HG02588 (cell line): ENCODE data around the gene TRAPPC2L.
"Not testable (repeated sequence)": the region's sequence is repeated elsewhere in the genome, so short reads cannot be mapped to it uniquely, and the experiment has no call there.

ENCODE experiments used
- ATAC-seq: cut with Tn5 transposase; IDR thresholded peaks from one replicate; pipeline ENCODE4 v1.9.1; 2021; ENCODE audit warnings: mild to moderate bottlenecking, moderate library complexity; ENCODE audit not compliant: unreplicated experiment

Gene TRAPPC2L

GRCh38 chr16:88888057-88888456 is 31.1 kb downstream of the TRAPPC2L start:
- ATAC-seq: no peak

DNA sequence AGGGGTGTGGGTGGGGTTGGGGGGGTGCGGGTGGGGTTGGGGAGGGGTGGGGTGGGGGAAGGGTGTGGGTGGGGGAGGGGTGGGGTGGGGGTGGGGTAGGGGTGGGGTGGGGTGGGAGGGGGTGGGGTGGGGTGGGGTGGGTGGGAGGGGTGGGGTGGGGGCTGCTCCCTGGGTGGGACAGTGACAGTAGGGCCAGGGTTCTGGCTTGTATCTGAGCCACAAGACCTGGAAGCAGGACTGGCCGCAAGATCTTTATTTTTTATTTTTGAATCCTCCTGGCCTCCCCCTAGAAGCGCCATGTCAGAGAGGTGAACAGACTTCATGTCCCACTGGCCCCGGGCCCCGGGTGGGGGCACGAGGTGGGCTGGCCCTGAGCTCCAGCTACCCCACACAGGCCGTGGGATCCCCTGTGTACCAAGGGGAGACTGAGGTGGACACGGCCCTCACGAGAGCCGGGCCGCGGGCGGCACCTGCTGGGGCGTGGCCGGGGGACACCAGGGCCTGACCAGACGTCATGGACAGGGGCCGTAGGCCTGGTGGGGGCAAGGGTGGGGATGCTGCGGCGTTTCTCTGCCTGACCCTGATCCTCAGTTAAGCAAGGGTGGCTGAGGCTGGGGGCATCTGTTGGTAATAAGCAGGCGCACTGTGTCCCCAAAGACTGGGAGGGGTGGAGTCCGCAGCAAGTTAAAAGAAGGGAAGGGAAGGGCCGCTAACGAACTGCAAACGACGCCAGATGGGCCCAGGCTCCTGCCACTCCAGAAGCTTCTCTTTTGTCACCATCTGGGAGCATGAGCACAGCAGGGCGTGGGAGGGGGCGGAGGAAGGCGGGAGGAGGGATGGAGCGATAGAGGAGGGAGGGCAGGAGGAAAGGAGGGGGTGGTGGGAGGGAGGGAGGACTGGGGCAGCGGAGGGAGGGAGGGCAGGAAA is 31.8 kb downstream of the TRAPPC2L start:
- ATAC-seq: no peak

DNA sequence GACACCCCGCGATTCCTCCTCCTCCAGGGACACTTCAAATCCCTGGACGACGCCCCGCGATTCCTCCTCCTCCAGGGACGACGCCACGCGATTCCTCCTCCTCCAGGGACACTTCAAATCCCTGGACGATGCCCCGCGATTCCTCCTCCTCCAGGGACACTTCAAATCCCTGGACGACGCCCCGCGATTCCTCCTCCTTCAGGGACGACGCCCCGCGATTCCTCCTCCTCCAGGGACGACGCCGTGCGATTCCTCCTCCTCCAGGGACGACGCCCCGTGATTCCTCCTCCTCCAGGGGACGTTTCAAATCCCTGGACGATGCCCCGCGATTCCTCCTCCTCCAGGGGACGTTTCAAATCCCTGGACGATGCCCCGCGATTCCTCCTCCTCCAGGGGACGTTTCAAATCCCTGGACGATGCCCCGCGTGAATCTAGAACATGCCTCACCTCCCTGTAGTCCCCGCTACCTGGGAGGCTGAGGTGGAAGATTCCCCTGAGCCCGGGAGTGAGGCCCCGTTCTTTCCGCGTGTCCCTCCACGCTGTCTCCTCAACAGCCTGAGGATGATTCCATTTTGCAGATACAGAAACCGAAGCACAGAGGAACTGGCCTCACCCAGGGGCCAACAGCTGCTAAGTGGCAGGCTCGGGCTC is 32.9 kb downstream of the TRAPPC2L start:
- not testable (repeated sequence) for ATAC-seq

- ATAC-seq: no peak
These were observed 34.2 kb downstream of the TRAPPC2L start for GRCh38 chr16:88891083-88891482.

- no peak for ATAC-seq
These were observed 35.1 kb downstream of the TRAPPC2L start for GRCh38 chr16:88892065-88892464.

GRCh38 chr16:88893127-88893968 is 36.4 kb downstream of the TRAPPC2L start:
- ATAC-seq: no peak

DNA sequence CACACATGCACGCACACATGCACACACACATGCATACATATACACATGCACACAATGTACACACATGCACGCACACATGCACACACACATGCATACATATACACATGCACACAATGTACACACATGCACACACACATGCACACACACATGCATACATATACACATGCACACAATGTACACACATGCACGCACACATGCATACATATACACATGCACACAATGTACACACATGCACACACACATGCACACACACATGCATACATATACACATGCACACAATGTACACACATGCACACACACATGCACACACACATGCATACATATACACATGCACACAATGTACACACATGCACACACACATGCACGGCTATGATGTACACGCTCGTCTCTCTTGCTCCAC is 37.3 kb downstream of the TRAPPC2L start:
- ATAC-seq: not testable (repeated sequence)

- ATAC-seq: no peak
These were observed 37.9 kb downstream of the TRAPPC2L start for GRCh38 chr16:88894681-88895300.

GRCh38 chr16:88895335-88895734 is 38.4 kb downstream of the TRAPPC2L start:
- no peak for ATAC-seq

- ATAC-seq: no peak
These were observed 39.5 kb downstream of the TRAPPC2L start for GRCh38 chr16:88896238-88897070.

DNA sequence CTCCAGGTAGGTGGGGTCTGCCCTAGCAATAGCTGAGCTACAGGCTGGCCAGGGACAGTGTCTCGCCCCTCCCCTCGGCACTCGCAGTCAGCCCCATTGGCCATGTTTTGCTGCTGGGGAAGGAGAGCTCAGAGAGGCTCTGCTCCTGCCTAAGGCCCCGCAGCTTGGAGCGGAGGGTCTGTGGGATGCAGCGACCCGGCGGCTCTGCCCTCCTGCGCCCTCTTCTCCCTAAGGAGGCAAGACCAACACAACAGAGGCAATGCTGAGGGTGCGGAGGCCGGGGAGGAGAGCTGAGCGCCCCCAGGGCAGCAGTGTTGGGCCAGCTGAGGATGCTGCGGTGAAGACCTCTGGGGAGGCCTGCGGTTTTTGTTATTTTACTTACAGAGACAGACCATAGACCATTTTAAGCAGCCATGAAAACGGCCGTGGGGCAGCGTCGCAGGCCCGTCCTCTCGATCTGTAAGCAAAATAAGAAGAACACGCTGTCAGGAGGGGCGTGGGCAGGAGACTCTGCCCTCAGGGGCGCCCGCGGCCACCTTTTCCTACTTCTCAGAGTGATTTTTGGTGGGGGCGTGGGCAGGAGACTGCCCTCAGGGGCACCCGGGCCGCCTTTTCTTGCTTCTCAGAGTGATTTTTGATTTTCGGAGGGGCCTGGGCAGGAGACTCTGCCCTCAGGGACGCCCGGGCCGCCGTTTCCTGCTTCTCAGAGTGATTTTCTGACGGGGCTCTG is 40.9 kb downstream of the TRAPPC2L start:
- no peak for ATAC-seq

DNA sequence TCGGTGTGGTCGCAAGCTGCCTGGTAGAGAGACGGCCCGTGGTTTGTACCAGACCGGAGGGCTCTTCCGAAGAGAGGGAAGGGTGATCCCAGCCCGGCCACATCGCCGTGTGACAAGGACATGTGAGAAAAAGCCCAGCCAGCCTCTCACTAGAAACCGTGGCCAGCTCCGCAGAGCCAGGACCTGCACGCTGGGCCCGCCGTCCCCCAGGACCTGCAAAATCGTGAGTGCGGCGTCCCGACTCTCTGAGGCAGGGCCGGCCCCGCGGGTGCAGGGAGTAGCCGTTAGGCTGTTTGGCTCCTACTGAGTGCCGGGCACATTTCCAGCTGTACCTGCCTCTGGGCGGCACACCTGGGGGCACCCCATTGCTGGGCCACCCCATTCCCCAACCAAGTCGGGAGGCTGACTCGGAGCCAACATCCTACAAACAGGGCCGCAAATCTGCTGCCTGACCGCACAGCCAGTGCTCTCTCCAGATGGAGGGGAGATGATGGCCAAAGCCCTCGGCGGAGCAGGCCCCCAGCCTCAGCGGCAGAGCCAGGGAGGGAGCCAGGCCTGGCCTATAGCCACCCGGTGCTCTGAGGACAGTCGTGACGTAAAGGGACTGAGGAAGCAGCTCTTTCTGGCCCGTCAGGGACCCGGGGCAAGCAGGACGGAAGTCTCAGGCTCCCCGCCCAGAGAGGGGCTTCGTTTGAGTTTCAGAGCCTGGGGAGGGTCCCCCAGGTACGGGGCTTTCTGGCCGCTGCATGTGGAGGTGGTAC is 43.2 kb downstream of the TRAPPC2L start:
- ATAC-seq: no peak

DNA sequence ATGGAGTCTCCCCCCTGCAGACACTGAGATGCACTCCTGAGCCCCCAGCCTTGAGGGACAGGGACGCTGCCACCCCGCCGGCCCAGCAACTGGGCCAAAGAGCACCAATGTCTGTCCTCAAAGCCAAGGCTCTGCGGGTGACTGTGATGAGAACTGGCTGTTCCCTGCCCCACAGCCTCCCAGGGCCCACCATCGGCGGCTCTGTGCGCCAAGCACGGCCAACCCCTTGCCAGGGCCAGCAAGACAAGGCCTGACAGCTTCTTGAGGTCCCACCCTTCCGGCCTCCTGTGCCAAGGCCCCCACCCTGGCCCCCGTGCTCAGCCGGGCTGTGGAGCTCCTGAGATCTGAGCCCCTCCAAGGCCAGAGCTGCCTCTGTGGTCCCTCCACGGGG is 43.7 kb downstream of the TRAPPC2L start:
- ATAC-seq: no peak

- ATAC-seq: no peak
These were observed 44.9 kb downstream of the TRAPPC2L start for GRCh38 chr16:88901718-88902337.

DNA sequence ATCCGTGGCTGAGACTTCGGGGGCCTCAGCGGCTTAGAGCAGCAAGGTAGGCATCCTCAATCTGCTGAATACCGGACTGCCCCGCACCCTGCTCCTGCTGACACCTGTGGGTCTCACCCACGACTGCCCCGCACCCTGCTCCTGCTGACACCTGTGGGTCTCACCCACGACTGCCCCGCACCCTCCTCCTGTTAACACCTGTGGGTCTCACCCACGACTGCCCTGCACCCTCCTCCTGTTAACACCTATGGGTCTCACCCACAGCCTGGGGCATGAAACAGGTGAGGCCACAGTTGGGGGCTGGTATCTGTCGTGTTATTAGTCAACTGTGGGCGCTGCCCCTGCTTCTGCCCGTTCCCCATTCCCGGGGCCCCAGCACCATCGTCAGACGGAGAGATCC is 45.8 kb downstream of the TRAPPC2L start:
- no peak for ATAC-seq

DNA sequence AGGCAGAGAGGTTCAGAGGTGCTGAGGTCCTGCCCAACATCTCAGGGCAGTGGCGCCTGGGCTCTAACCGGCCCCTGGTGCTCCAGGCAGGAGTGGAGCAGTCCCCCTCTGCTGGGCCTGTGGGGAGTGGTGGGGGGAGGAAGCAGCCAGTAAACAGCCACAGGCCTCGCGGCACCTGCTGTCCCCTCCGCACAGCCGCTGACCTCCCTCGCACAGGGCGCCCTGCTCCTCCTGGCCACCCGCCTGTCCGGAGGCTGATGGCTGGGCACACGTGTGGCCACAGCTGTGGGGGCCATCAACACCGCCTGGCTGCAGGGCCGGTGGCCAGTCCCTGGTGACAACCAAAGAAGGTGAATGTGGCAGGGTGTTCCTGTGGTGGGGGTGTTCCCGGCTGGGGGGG is 46.3 kb downstream of the TRAPPC2L start:
- ATAC-seq: no peak

GRCh38 chr16:88904676-88905365 is 47.9 kb downstream of the TRAPPC2L start:
- no peak for ATAC-seq

DNA sequence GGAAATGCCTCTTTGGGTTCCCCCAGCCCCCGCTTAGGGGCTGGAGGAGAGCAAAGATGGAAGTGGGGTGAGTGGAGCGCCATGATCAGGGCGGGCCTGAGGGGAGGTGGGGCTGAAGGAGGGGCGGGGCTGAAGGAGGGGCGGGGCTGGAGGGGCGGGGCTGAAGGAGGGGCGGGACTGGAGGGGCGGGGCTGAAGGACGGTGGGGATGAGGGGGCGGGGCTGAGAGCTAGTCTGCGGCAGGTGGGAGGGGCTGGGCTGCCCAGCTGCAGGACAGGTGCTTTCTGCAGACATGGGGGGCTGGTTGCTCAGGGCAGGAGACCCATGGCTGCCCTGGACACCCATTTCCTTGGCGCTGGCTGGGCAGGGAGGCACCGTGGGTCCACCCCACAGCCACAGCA is 48.6 kb downstream of the TRAPPC2L start:
- no peak for ATAC-seq
